HG02981 (cell line): Measurements from ENCODE around the gene FAM161B.

Experiments
- ATAC-seq: cut with Tn5 transposase; IDR thresholded peaks from one replicate; pipeline ENCODE4 v1.9.1; 2021; ENCODE audit warnings: mild to moderate bottlenecking, moderate library complexity; ENCODE audit not compliant: unreplicated experiment

FAM161B gene

DNA sequence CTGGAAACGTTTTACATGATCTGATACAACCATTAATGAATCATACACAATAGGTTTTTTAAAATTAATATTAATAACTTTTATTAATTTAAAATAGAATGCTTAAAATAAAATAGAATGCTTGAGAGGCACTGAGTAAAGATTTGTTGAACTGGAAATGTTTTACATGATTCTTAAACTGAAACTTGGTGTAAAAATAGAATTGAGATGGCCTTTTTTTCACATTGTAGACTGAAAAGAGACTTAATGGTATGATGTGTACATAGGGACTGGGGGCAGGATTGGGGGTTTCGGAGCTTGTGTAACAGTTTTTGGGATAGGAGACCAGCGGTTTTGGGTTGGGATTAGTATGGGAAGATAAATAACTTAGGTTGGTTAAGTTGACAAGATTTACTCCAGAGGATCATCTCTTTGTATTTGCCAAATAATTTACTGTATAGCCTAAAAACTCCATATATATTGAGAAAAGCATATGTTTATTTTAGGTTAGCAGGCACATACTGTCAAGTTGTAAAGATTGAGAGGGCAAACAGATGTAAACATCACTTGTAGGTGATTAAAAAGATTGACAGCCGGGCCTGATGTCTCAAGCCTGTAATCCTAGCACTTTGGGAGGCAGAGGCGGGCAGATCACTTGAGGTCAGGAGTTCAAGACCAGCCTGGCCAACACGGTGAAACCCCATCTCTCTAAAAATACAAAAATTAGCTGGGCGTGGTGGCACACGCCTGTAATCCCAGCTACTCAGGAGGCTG, 65.3 kb downstream of the FAM161B start:
- ATAC-seq, result no peak
